SK-N-DZ (cell line): ENCODE results near the gene CNPY1. TPM values are rescaled to one million over a fixed set of nuclear protein-coding genes. Genes with fewer than 3 reads are reported as not detected.
"Not testable (repeated sequence)": the region's sequence is repeated elsewhere in the genome, so short reads cannot be mapped to it uniquely, and the experiment has no call there.

Source experiments
- DNase-seq: peaks from one replicate; pipeline ENCODE4 v3.0.0-alpha.2; 2015; ENCODE audit warnings: low spot score
- polyA plus RNA-seq, 2 experiments: library from polyadenylated mRNA; depleted of rRNA; stranded (reverse); fragments of >200 nt; gene quantifications; 2 replicates each; pipeline ENCODE4 v1.2.3, GENCODE V29; 2014

CNPY1 gene
- polyA plus RNA-seq (2014; cell fraction: cytosol; rRNA removed), result not detected in 2 replicates
- not detected in 2 replicates for polyA plus RNA-seq (2014; cell fraction: nucleus; rRNA removed)

DNA sequence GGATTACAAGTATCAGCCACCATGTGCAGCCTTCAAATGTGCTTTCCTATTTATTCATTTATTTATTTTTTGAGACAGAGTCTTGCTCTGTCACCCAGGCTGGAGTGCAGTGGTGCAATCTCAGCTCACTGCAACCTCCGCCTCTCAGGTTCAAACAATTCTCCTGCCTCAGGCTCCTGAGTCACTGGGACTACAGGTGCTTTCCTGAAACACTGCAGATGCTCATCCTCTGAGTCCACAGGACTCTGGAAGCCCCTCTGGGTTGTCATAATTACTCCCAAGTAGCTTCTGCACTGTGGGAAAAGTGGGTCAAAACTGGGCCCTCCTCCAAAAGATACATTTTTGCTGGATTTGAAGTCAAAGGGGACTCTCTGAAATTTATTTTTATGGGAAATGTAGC lies at the start of gene CNPY1:
Gene CNPY1 (minus strand): TSS at position 111 of the 400 bp plus-strand sequence. CDS start 630 bp downstream, outside the sequence.
- not testable (repeated sequence) for DNase-seq

GRCh38 chr7:155594961-155595366 lies 48.6 kb upstream of the CNPY1 start:
- DNase-seq, result no peak

DNA sequence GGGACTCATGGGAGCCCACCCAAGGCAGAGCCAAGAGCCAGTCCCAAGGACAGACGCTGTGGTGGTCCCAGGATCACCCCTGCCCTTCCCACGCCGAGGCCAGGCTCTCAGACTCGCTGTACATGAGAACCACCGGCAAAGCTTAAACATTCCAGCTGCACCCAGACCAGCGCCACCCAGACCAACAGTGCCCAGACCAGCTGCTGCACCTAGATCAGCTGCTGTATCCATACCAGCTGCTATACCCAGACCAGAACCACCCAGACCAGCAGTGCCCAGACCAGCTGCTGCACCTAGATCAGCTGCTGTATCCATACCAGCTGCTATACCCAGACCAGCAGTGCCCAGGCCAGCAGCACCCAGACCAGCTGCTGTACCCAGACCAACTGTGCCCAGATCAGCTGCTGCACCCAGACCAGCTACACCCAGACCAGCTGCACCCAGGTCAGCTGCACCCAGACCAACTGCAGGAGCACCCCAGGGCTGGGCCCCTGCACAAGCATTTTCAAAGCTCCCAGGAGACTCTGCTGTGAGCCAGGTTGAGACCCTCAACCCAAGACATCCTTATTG lies 47.9 kb upstream of the CNPY1 start:
- DNase-seq, result no peak

DNA sequence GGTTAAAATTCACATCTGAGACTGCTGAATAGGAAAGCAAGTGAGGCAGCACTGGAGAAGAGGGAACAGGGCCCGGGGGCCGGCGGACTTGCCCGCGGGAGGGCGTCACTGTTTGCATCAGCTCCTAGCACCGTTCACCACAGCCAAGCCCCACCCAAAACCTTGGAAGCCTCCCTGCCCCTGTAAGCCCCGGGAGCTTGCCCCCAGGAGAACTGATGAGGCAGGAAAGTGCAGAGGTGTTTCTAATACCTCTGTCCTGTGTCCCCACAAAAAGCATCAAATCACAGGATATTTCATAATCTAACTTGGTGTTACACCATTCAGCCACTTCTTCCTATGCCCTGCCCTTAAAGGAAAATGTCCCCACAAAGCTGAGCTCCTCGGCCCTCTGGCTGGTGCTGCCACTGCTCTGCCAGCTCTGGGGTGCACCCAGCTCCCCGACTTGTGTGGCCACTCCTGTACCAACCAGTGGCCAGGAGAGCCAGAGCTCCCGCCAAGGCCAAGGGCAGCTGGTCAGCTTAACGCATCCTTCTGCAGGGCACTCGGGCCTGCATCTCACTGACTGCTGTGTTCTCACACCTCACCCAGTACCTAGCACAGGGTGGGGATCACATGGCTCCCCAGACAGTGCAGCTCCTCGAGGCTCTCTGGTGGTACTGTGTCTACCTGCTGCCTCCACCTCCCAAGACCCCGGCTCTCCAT lies 47.3 kb upstream of the CNPY1 start:
- DNase-seq, result no peak

- DNase-seq, result no peak
These were observed 44.9 kb upstream of the CNPY1 start for GRCh38 chr7:155591055-155591775.

GRCh38 chr7:155590215-155591018 lies 44.1 kb upstream of the CNPY1 start:
- DNase-seq, result peak; percentile 13

DNA sequence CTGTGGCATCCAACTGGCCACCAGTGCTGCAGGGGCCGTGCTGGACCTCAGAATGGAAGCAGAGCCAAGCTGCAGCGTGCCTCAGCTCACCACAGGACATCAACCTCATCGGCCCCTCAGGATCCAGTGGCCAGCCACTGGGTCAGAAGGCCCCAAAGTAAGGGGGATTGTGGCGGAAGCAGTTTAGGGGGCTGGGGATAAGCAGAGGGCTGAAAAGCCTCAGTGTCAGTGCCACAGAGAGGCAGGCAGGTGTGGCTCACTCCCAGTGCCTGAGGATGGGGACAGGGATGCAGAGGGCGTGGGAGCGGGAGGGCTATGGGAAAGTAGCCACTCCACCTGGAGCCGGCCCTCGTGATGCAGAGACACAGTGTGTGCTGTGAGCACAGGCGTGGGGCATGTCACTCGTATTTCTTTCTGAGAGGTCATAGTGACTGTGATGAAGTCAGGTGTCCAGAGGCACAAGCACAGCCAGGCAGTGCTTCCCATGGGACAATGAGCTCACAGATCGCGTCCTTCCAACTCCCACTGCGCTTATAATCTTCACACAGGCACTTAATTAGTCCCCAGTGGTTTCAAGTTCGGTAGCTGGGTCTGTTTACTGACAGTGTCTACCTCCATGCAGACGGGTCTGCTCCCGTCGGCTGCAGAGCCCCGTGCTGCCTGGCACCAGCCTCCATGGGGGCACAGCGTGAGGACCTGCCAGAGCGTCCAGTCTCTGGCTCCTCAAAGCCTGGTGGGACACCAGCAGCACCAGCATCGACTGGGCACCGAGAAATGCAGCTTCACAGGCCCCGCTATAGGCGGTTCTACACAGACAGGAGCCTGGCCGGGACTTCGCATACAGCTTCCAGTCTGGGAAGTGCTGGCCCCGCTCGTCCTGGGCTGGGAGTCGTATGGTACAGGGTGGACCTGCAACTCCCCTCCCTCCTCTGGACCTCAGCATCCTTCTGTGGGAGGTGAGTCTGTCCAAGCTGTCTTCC lies 42.9 kb upstream of the CNPY1 start:
- peak; percentile 27 for DNase-seq

GRCh38 chr7:155588468-155588998 lies 42.2 kb upstream of the CNPY1 start:
- DNase-seq, result no peak

DNA sequence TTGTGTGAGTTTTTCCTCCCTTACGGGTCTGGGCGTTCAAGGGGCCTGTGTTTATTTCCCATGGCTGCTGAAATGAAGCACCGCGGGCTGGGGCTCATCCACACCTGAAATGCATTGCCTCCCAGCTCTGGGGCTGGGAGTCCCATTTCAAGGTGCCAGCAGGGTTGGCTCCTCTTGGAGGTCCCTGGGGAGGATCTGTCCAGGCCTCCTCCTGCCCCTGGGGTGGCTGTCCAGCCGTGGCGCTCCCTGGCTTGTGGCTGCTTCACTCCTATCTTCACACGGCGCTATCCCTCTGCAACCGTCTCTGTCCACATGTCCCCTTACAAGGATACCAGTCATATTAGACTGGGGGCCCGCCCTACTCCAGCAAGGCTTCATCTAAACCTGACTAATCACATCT lies 41.1 kb upstream of the CNPY1 start:
- no peak for DNase-seq

DNA sequence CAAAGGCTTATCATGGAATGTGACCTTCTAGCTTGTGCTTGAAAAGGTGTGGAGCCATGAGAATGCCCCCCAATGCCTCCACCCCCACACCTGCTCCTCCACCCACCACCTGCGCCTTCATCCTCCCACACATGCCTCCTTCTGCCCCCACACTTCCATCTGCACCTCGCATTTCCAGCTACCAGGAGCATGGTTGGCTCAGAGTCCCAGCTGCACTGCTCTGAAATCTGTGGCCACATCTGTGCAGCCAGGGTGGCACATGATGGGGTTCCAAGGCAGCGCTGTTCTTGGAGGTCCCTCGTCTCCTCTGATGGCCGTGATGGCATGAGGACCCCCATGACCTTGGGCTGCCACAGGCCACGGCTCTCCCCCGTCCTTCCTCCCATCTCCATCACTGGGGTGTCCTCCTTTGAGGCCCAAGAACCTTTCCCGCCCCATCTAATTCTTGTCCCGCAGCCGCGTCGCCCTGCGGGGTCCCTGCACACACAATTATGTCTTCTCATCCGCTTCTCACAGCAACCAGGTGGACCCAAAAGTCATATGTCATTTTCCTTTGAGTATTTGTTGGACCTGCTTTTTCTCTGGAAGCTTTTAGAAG lies 40.6 kb upstream of the CNPY1 start:
- no peak for DNase-seq

- DNase-seq, result no peak
These were observed 39.6 kb upstream of the CNPY1 start for GRCh38 chr7:155585951-155586350.

DNA sequence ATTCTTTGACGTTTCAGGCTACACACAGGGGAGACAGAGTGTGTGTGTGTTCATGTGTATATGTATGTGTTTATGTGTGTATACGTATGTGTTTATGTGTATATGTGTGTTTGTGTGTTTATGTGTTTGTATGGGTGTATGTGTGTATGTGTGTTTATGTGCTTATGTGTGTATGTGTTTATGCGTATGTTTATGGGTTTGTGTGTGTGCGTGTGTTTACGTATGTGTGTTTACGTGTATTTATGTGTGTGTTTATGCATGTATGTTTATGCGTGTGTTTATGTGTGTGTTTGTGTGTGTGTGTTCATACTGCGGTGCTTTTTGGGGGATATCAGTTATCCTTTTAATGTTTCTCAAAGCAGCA lies 39.2 kb upstream of the CNPY1 start:
- no peak for DNase-seq

DNA sequence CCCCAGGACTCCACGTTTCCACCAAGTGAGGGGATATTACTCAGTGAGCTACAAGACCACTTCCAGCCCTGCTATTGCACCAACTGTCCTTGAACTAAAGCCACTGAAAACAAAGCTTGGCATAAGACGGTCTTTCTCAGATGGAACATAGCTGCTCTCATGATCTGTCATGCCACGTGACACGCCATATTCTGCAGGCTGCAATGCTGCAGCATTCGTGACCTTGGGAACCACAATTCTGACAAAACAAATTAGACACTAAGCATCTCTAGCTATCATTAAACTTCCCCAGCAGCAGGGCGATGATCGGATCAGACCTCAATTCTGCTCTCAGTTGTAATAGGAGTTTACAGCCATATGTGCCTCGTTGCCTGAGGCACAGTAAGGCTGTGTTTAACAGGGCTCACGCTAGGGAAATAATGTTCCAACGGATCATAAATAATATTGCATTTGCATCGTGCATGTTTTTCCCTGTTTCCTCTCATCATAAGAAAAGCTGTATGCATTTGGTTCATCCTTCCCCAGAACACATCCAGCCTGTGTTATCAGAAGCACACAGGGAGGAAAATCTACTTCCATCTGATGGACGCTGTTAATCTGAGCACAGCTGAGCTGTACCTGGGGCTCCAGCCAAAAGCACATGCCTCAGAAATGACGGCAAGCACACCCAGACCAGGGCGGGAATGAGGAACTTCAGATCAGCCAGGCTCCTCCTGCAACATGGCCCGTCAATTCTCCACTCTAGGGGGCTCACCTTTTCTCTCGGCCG lies 38.6 kb upstream of the CNPY1 start:
- DNase-seq, result no peak

- DNase-seq, result no peak
These were observed 37.9 kb upstream of the CNPY1 start for GRCh38 chr7:155584261-155584660.

GRCh38 chr7:155583636-155584035 lies 37.3 kb upstream of the CNPY1 start:
- DNase-seq, result no peak

DNA sequence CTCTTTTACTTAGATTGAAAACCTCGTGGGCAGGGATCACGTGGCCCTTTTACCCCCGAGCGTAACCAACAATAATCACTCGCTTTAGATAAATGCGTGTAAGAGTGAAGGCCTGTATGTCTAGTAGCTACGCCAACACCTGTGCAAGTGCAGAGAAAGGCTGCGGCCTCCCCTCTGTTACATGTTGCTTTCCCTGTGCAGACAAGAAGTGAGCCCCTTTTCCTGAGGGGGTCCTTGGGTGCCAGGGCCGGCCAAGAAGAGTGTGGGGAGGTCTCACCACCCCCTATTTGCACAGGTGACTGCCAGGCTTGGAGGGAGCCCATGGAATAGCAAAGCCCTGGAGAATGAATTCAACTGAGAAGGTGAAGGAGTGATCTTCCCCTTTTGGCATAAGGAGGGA lies 35.6 kb upstream of the CNPY1 start:
- no peak for DNase-seq

GRCh38 chr7:155581107-155581830 lies 34.9 kb upstream of the CNPY1 start:
- no peak for DNase-seq

- DNase-seq, result no peak
These were observed 34.0 kb upstream of the CNPY1 start for GRCh38 chr7:155580367-155580766.

DNA sequence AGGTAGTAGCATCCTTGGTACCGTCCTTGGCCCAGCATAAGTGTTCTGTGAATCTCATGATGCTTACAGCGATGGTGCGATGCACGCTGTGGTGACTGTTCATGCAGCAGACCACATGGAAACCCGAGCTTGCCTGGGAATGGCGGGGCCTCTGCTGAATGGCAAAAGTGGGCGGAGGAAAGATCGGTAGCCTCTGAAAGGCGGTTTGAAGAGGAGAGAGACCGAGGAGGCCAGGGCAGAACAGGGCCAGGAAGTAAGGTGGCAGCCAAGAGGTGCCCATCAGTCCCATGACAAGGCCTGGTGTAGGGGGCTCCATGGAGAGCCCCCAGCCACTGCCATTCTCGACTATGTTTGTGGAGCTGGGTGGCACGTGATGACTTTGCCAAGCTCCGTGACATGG lies 33.2 kb upstream of the CNPY1 start:
- no peak for DNase-seq
